Measurements from ENCODE around the gene VPS26C. TPM values are rescaled to one million over a fixed set of nuclear protein-coding genes. Genes with fewer than 3 reads are reported as not detected.

The VPS26C gene
- total and polyA plus RNA-seq, 2 experiments from 2014 or later, result 29.9 to 45.0 TPM

DNA sequence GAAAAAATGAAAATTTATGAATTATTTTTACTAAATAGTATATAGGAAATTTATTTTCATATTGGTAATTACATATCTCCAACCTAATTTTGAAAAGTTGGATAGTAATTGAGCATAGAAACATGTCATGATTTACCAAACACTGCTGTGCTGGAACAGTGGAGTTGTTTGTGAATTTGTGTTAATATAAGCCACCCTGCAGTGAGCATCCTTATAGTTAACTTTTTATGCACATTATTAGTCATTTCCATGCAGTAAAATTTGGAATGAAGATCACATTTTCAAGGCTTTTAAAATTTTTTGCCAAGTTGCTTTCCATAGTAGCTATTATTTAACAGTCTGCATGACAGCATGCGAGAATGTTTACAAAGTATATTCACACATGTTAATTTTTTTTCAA, 78.3 kb downstream of the VPS26C start:
- Histone ChIP-seq H3K4me1 (ENCODE audit: low read depth) (no peaks in the 10 kb centered on the region), H3K4me3 (no peak overlapping the region), H3K27ac (no peak overlapping the region), H3K9me3 (ENCODE audit: low read depth) (no peaks in the 10 kb centered on the region), H3K27me3 (no peaks in the 10 kb centered on the region), H3K36me3 (peaks cover 43% of the 10 kb centered on the region)
- TF ChIP-seq, protein P1, sequence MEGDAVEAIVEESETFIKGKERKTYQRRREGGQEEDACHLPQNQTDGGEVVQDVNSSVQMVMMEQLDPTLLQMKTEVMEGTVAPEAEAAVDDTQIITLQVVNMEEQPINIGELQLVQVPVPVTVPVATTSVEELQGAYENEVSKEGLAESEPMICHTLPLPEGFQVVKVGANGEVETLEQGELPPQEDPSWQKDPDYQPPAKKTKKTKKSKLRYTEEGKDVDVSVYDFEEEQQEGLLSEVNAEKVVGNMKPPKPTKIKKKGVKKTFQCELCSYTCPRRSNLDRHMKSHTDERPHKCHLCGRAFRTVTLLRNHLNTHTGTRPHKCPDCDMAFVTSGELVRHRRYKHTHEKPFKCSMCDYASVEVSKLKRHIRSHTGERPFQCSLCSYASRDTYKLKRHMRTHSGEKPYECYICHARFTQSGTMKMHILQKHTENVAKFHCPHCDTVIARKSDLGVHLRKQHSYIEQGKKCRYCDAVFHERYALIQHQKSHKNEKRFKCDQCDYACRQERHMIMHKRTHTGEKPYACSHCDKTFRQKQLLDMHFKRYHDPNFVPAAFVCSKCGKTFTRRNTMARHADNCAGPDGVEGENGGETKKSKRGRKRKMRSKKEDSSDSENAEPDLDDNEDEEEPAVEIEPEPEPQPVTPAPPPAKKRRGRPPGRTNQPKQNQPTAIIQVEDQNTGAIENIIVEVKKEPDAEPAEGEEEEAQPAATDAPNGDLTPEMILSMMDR (IDR thresholded peaks at IDR 0.05; ENCODE audit: low read depth, low read length), result no peak
- DNase-seq (ENCODE audit: low read depth in 1 of 2, low spot score in 1 of 2), result no peak

GRCh38 chr21:37186983-37187382, 80.2 kb downstream of the VPS26C start:
- H3K36me3 ChIP-seq, result peaks cover 47% of the 10 kb centered on the region
- no peak overlapping the region for H3K27ac ChIP-seq
- H3K27me3 ChIP-seq, result no peaks in the 10 kb centered on the region
- no peak overlapping the region for H3K4me3 ChIP-seq
- TF ChIP-seq, protein P1 (IDR thresholded peaks at IDR 0.05; ENCODE audit: low read depth, low read length), result no peak
- H3K9me3 ChIP-seq (ENCODE audit: low read depth), result no peaks in the 10 kb centered on the region
- no peaks in the 10 kb centered on the region for H3K4me1 ChIP-seq (ENCODE audit: low read depth)
- no peak for DNase-seq (ENCODE audit: low read depth in 1 of 2, low spot score in 1 of 2)

DNA sequence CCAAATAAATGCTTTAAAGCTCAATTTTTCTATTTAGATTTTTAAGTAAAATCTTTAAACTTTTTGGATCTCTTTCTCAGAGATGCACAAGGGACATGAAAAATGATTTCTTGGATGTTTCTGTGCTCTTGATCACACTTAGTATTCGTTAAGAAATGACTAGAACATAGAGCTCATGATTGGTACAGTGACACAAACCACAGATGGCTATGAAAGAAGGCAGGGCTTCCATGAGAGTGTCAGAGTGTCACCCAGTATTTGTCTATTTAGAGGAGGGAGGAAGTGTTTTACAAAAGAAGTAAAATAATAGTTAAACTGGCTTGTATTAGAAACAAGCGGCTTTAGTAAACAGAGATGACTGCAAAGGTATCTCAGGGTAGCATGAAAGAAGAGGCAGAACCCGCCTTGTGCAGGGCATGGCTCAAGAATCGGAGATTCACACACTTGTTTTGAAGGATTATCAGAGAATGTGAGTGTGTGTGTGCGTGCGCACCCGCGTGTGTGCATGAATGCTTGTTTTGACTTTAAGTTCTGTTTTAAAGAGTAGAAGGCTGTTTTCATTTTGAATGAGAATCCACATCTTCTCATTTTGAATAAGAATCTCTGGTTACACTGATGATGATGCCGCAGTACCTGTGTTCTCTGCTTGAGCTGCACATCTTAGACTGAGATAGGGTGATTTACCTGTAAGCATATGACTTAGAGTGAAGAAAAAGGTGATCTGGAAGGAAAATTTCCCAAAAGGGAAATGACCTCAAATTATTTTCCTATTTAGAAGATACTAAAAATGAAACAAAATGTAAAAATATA, 82.1 kb downstream of the VPS26C start:
- TF ChIP-seq, protein P1 (IDR thresholded peaks at IDR 0.05; ENCODE audit: low read depth, low read length), result no peak
- H3K27ac ChIP-seq, result no peak overlapping the region
- H3K36me3 ChIP-seq, result peaks cover 38% of the 10 kb centered on the region
- H3K9me3 ChIP-seq (ENCODE audit: low read depth), result no peaks in the 10 kb centered on the region
- DNase-seq (ENCODE audit: low read depth in 1 of 2, low spot score in 1 of 2), result no peak
- H3K4me3 ChIP-seq, result no peak overlapping the region
- H3K4me1 ChIP-seq (ENCODE audit: low read depth), result no peaks in the 10 kb centered on the region
- H3K27me3 ChIP-seq, result no peaks in the 10 kb centered on the region

- TF ChIP-seq, protein P1 (IDR thresholded peaks at IDR 0.05; ENCODE audit: low read depth, low read length), result no peak
- H3K36me3 ChIP-seq, result peaks cover 33% of the 10 kb centered on the region
- H3K4me3 ChIP-seq, result no peak overlapping the region
- no peak overlapping the region for H3K27ac ChIP-seq
- no peaks in the 10 kb centered on the region for H3K9me3 ChIP-seq (ENCODE audit: low read depth)
- H3K27me3 ChIP-seq, result no peaks in the 10 kb centered on the region
- DNase-seq (ENCODE audit: low read depth in 1 of 2, low spot score in 1 of 2), result no peak
- H3K4me1 ChIP-seq (ENCODE audit: low read depth), result no peaks in the 10 kb centered on the region
These were observed 83.4 kb downstream of the VPS26C start for GRCh38 chr21:37183749-37184148.

DNA sequence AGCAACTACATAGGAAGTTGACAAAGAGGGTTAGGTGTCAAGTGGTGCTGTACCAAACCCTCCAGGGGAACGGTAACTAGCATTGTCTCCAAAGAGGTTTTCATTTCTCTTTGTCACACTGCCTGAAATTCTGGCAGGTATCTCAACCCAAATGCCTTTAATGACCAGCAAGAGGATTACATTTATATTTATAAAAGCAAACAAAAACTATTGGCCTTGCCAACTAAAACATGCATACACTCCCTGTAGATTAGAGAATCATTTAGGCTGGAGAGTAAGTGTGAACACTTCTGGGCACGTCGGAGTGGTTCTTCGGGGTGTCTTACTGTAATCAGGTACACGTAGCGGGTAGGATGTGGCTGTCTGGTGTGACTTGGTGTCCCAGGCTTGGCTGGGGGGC, 84.9 kb downstream of the VPS26C start:
- peaks cover 27% of the 10 kb centered on the region for H3K36me3 ChIP-seq
- TF ChIP-seq, protein P1 (IDR thresholded peaks at IDR 0.05; ENCODE audit: low read depth, low read length), result no peak
- no peak for DNase-seq (ENCODE audit: low read depth in 1 of 2, low spot score in 1 of 2)
- no peaks in the 10 kb centered on the region for H3K27me3 ChIP-seq
- H3K4me1 ChIP-seq (ENCODE audit: low read depth), result no peaks in the 10 kb centered on the region
- no peak overlapping the region for H3K4me3 ChIP-seq
- no peaks in the 10 kb centered on the region for H3K9me3 ChIP-seq (ENCODE audit: low read depth)
- no peak overlapping the region for H3K27ac ChIP-seq
